Fibroblast of lung (primary cell): ENCODE results near the gene IQSEC3. TPM values are rescaled to one million over a fixed set of nuclear protein-coding genes. Genes with fewer than 3 reads are reported as not detected.

Source experiments
- DNase-seq, 2 donors: peaks; one replicate each; pipeline versions ENCODE4 v3.0.0 to v3.0.0-alpha.2; 2010; ENCODE audit warnings: low read depth in 2 of 2
- H2AFZ ChIP-seq: 2 replicates; pipeline ENCODE4 v1.5.1; 2012; ENCODE audit warnings: low read length, control low read depth, inconsistent platforms
- H3K27ac ChIP-seq: 2 replicates; pipeline ENCODE4 v1.5.1; 2011; ENCODE audit warnings: low read length, control low read depth; ENCODE audit not compliant: insufficient read depth
- H3K27me3 ChIP-seq: 2 replicates; pipeline ENCODE4 v1.5.1; 2011; ENCODE audit warnings: mild to moderate bottlenecking, low read length; ENCODE audit not compliant: control insufficient read depth, insufficient read depth
- H3K36me3 ChIP-seq: 2 replicates; pipeline ENCODE4 v1.5.1; 2011; ENCODE audit warnings: low read length; ENCODE audit not compliant: control insufficient read depth, insufficient read depth
- H3K4me1 ChIP-seq: 2 replicates; pipeline ENCODE4 v1.5.1; 2011; ENCODE audit warnings: low read length; ENCODE audit not compliant: control insufficient read depth, insufficient read depth; ENCODE audit errors: extremely low read depth
- H3K4me2 ChIP-seq: 2 replicates; pipeline ENCODE4 v1.5.1; 2011; ENCODE audit warnings: low read length, control low read depth; ENCODE audit not compliant: insufficient read depth; ENCODE audit errors: extremely low read depth
- H3K4me3 ChIP-seq, 4 experiments: fragments of 200-600 bp in 1 of 4; sonication (generic) in 1 of 4; replicated peaks in 1 of 4; 2 replicates each; pipeline ENCODE4 v1.5.1; 2011 to 2016; ENCODE audit warnings: low read length in 4 of 4, low read depth in 3 of 4, mild to moderate bottlenecking in 3 of 4, control low read depth in 2 of 4, inconsistent platforms in 1 of 4, mixed read lengths in 1 of 4; ENCODE audit not compliant: insufficient read depth in 1 of 4; ENCODE audit errors: control extremely low read depth in 1 of 4
- H3K79me2 ChIP-seq: 2 replicates; pipeline ENCODE4 v1.5.1; 2012; ENCODE audit warnings: mild to moderate bottlenecking, low read length, inconsistent platforms; ENCODE audit not compliant: control insufficient read depth, insufficient read depth
- H3K9ac ChIP-seq: 2 replicates; pipeline ENCODE4 v1.5.1; 2011; ENCODE audit warnings: mild to moderate bottlenecking, low read length, control low read depth; ENCODE audit not compliant: insufficient read depth
- H3K9me3 ChIP-seq: 2 replicates; pipeline ENCODE4 v1.5.1; 2012; ENCODE audit warnings: low read depth, low read length; ENCODE audit not compliant: control insufficient read depth, insufficient read depth
- H4K20me1 ChIP-seq: 2 replicates; pipeline ENCODE4 v1.5.1; 2011; ENCODE audit warnings: low read length; ENCODE audit not compliant: control insufficient read depth, insufficient read depth; ENCODE audit errors: extremely low read depth
- CTCF ChIP-seq, 2 donors: IDR thresholded peaks in 1 of 2; conservative IDR thresholded peaks in 1 of 2; 1 replicate in 1 of 2; 2 replicates in 1 of 2; pipeline ENCODE4 v1.5.1; 2011 to 2012; ENCODE audit warnings: low read length in 2 of 2, control low read depth in 1 of 2, inconsistent platforms in 1 of 2, low read depth in 1 of 2, mild to moderate bottlenecking in 1 of 2
- EZH2 ChIP-seq: IDR thresholded peaks from 2 replicates; pipeline ENCODE4 v1.5.1; 2012; ENCODE audit warnings: low read length, control low read depth, mild to moderate bottlenecking; ENCODE audit errors: missing control alignments
- polyA plus RNA-seq, 2 donors: library from polyadenylated mRNA; depleted of rRNA in 1 of 2; stranded (reverse) in 1 of 2; unstranded in 1 of 2; fragments of >200 nt; gene quantifications; 2 replicates each; pipeline ENCODE4 v1.2.1, GENCODE V29; 2011 to 2012; ENCODE audit warnings: missing spikeins in 1 of 2
- total RNA-seq: library from RNA; depleted of rRNA; stranded (reverse); fragments of >200 nt; gene quantifications from 2 replicates; pipeline ENCODE4 v1.2.1, GENCODE V29; 2014

Gene IQSEC3
- total and polyA plus RNA-seq, 2 donors (not counting 1 experiment from before 2014, with no cell fraction given), result 0.14 to 1.3 TPM

DNA sequence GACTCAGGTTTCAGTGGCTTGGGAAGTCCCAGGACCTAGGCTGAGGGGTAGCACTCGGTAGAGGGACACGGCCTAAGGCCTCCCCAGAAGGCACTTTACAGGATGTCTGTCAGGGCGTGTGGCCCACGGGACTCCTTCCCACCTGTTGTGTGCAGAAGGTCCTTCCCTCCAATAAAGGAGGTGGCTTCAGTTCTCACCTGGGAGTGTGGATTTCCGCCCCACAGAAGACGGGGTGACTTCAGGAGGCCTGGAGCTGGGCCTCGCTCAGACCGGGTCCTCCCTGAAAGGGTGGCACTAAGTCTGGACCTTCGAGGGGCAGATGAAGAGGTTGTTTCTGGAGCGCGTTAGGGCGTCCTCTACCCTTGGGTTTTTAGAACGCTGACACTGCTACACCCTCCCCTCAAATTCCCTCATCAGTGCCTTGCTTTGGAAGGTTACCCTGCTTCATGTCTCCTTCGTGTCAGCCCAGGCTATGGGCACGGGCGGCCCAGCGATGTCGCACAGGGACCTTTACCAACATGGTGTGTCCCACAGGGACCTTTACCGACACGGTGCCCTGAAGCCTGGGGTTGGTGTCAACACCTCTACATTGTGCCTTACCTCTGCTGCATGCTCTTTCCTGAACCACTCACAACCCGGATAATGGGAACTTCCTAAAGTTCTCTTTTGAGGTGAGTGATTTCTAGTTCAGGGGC, 140.3 kb downstream of the IQSEC3 start:
- Histone ChIP-seq H3K27ac (no peak overlapping the region), H2AFZ (no peak overlapping the region), H3K4me2 (no peak overlapping the region), H3K4me1 (no peaks in the 10 kb centered on the region), H3K27me3 (peaks cover 19% of the 10 kb centered on the region), H3K4me3 (no peak overlapping the region), H4K20me1 (no peaks in the 10 kb centered on the region), H3K79me2 (no peaks in the 10 kb centered on the region), H3K9ac (no peak overlapping the region), H3K9me3 (no peaks in the 10 kb centered on the region), H3K36me3 (no peaks in the 10 kb centered on the region)
- DNase-seq, result no peak
- no peak for TF ChIP-seq CTCF (conservative IDR thresholded peaks at IDR 0.05 in 1 of 2, IDR thresholded peaks at IDR 0.05 in 1 of 2; ENCODE audit: low read depth in 1 of 2, low read length in 2 of 2)
- TF ChIP-seq EZH2, result no peak

- Histone ChIP-seq H3K4me3 (no peak overlapping the region), H3K4me2 (no peak overlapping the region), H3K9ac (no peak overlapping the region), H3K9me3 (no peaks in the 10 kb centered on the region), H2AFZ (no peak overlapping the region), H3K27ac (no peak overlapping the region), H3K4me1 (no peaks in the 10 kb centered on the region), H4K20me1 (no peaks in the 10 kb centered on the region), H3K79me2 (no peaks in the 10 kb centered on the region), H3K27me3 (peaks cover 18% of the 10 kb centered on the region), H3K36me3 (no peaks in the 10 kb centered on the region)
- DNase-seq, result no peak
- TF ChIP-seq EZH2 (no peak), CTCF (conservative IDR thresholded peaks at IDR 0.05 in 1 of 2, IDR thresholded peaks at IDR 0.05 in 1 of 2; ENCODE audit: low read depth in 1 of 2, low read length in 2 of 2) (no peak)
These were observed 141.2 kb downstream of the IQSEC3 start for GRCh38 chr12:207804-208203.

DNA sequence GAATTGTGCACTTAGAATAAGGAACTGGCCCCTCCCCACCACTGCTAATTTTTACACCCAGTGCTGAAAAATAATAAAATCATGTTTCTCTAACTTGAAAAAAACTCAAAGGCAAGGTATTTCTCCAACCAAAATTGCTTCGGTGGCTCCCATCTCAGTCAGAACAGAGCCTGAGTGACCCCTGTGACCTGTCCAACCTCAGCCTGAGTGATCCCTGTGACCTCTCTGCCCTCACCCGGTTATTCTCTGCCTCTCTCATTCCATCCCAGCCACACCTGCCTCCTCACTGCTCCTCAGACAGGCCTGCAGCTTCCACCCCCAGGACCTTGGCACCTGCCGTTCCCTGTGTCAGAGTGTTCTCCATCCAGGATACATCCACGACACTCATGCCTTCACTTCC, 142.2 kb downstream of the IQSEC3 start:
- Histone ChIP-seq H3K27me3 (peaks cover 22% of the 10 kb centered on the region), H3K79me2 (no peaks in the 10 kb centered on the region), H3K9me3 (no peaks in the 10 kb centered on the region), H4K20me1 (no peaks in the 10 kb centered on the region), H3K9ac (no peak overlapping the region), H3K4me1 (no peaks in the 10 kb centered on the region), H3K4me3 (no peak overlapping the region), H3K36me3 (no peaks in the 10 kb centered on the region), H2AFZ (no peak overlapping the region), H3K27ac (no peak overlapping the region), H3K4me2 (no peak overlapping the region)
- no peak for DNase-seq
- TF ChIP-seq CTCF (conservative IDR thresholded peaks at IDR 0.05 in 1 of 2, IDR thresholded peaks at IDR 0.05 in 1 of 2; ENCODE audit: low read depth in 1 of 2, low read length in 2 of 2) (no peak), EZH2 (no peak)
